MCF 10A (cell line): ENCODE data around the gene RALGPS1. TPM values are rescaled to one million over a fixed set of nuclear protein-coding genes. Genes with fewer than 3 reads are reported as not detected.

ENCODE experiments used
- BruUV-seq: library from RNA; stranded (reverse); fragments of 400-500 nt; replicated peaks from 2 replicates; lab custom pipeline; 2021; lab: Mats Ljungman, UMichigan
- CTCF ChIA-PET: fragments of 300-600 bp; sonication (Branson Sonifier 250); formaldehyde crosslinking; extraction: SDS; loops from one replicate; lab custom pipeline; 2021; ENCODE audit warnings: antibody characterized with exemption, inconsistent platforms; lab: Yijun Ruan, JAX
- POLR2A ChIA-PET: fragments of 300-600, 350-650 bp; sonication (Branson Sonifier 250); formaldehyde crosslinking; extraction: SDS; loops from one replicate; lab custom pipeline; 2020; ENCODE audit warnings: antibody characterized with exemption, inconsistent platforms; lab: Yijun Ruan, JAX
- DNase-seq: peaks from one replicate; pipeline ENCODE4 v3.0.0-alpha.2; 2018; ENCODE audit not compliant: unreplicated experiment
- H3K27ac Mint-ChIP-seq: one replicate; pipeline ENCODE4 v1.8.0; 2022; ENCODE audit warnings: mild to moderate bottlenecking, low read depth, mixed read lengths; ENCODE audit not compliant: unreplicated experiment
- H3K27me3 Mint-ChIP-seq: one replicate; pipeline ENCODE4 v1.8.0; 2022; ENCODE audit warnings: mixed read lengths; ENCODE audit not compliant: insufficient read depth, unreplicated experiment
- H3K36me3 Mint-ChIP-seq: one replicate; pipeline ENCODE4 v1.8.0; 2022; ENCODE audit warnings: mild to moderate bottlenecking, moderate library complexity, mixed read lengths; ENCODE audit not compliant: insufficient read depth, unreplicated experiment
- H3K4me1 Mint-ChIP-seq: one replicate; pipeline ENCODE4 v1.8.0; 2022; ENCODE audit warnings: mixed read lengths; ENCODE audit not compliant: insufficient read depth, unreplicated experiment
- H3K4me3 Mint-ChIP-seq: one replicate; pipeline ENCODE4 v1.8.0; 2022; ENCODE audit warnings: mild to moderate bottlenecking, moderate library complexity, mixed read lengths; ENCODE audit not compliant: unreplicated experiment
- H3K9me3 Mint-ChIP-seq: one replicate; pipeline ENCODE4 v1.8.0; 2022; ENCODE audit warnings: mixed read lengths; ENCODE audit not compliant: unreplicated experiment
- intact Hi-C: fragments of 100-400 bp; cut with micrococcal nuclease; formaldehyde crosslinking; loops from 2 replicates; pipeline ENCODE4 v1.14.1; 2022
- total RNA-seq: library from RNA; stranded (reverse); gene quantifications from 2 replicates; pipeline ENCODE4 v1.2.3, GENCODE V29; 2022
- TF ChIP-seq, protein P1 (sequence below): fragments of 200-600 bp; IDR thresholded peaks from one replicate; pipeline ENCODE4 v1.8.0; 2022; ENCODE audit warnings: antibody characterized with exemption, mild to moderate bottlenecking; ENCODE audit not compliant: unreplicated experiment

Gene RALGPS1
- total RNA-seq, 1 experiment from 2014 or later = 2.4 TPM

DNA sequence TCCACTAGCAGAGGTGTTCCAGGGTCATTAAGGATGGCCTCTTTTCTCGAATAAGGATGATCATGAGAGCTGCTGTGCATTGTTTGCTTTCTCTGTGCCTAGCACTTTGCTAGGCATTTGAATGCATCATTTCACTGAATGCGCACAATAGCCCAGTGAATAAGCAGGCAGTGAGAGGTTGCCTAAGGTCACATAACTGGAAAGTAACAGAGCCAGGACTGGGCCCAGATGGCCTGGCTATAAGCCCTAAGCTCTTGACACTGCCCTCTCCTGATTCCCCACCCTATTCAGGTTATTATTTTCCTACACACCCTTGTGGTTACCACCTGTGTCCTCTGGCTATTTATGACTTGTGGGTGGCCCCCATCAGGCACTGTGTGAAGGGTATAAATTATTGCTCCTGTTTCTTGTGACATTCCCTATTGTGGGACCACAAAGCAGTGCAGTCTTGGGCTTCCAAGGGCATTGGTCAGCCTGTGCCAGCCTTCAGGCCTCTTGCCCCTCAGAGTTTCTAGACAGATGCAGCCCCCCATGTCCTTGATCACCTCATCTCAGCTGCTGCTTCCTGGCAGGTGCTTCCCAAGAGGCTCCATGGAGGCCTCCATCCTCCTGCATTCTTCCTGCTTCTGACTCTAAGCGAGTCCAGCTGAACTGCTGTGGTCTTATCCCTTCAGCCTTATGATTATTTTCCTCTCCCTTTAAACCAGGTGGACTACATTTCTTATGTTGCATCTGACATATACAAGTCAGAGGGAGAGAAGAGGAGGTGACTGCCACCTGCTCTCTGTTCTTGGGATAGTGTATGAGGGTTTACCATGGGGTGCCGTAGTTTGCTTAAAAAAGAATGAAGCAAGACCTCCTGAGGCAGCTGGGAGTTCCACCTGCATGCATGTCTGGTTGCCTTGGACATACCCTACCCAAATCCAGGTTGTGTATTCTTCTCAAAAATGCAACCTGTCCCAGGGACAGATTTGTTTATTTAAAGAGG is 160.3 kb downstream of the RALGPS1 start:
- H3K9me3 Mint-ChIP-seq = peaks cover 5% of the 10 kb centered on the region
- TF ChIP-seq, protein P1, sequence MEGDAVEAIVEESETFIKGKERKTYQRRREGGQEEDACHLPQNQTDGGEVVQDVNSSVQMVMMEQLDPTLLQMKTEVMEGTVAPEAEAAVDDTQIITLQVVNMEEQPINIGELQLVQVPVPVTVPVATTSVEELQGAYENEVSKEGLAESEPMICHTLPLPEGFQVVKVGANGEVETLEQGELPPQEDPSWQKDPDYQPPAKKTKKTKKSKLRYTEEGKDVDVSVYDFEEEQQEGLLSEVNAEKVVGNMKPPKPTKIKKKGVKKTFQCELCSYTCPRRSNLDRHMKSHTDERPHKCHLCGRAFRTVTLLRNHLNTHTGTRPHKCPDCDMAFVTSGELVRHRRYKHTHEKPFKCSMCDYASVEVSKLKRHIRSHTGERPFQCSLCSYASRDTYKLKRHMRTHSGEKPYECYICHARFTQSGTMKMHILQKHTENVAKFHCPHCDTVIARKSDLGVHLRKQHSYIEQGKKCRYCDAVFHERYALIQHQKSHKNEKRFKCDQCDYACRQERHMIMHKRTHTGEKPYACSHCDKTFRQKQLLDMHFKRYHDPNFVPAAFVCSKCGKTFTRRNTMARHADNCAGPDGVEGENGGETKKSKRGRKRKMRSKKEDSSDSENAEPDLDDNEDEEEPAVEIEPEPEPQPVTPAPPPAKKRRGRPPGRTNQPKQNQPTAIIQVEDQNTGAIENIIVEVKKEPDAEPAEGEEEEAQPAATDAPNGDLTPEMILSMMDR = no peak
- no peak overlapping the region for H3K4me3 Mint-ChIP-seq
- no TSS peak for BruUV-seq
- no peaks in the 10 kb centered on the region for H3K27me3 Mint-ChIP-seq
- intact Hi-C loops = no loop called here
- H3K4me1 Mint-ChIP-seq = no peaks in the 10 kb centered on the region
- no peaks in the 10 kb centered on the region for H3K36me3 Mint-ChIP-seq
- ChIA-PET CTCF (interaction anchor here (1.0 kb wide), 1 partner anchor 26 kb away, joined by 3 read pairs; no protein-coding TSS in a partner anchor), POLR2A (interaction anchor here (1.1 kb wide), 1 partner anchor 13 kb away, joined by 5 read pairs; no protein-coding TSS in a partner anchor)
- no peak overlapping the region for H3K27ac Mint-ChIP-seq
- no peak for DNase-seq

DNA sequence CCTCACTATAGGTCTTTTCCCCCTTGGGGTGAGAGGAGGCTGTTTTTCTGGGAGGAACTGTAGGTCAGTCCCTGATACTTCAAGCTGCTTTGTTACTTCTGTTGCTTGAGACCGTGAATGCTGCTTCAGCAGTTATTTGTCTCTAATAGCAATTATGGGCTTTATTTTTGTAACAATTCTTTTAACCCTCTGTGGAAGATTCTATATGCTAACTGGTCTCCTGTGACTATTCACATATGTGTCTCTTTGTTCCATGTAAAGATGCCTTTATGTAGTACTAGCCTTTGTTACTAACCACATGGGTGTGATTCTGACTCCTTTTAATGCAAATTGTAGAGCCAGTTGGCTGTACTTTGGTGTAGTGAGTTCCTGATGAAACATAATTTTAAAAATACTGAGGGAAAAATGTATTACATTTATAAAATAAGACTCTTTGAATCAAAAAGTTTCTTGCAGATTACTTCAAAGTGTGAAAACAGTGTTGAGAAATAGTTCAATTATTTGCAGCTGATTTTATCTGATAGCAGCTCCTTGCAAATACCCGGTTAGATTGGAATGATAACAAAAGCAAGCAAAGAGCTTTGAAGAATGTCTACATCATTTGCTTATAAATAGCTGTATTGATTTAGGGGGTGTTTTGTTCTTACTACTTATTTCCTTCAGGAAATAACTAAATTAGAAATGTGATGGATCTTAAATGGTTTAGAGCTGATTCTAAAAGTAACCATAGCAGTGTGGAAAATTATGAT is 161.2 kb downstream of the RALGPS1 start:
- TF ChIP-seq, protein P1 = no peak
- BruUV-seq = no TSS peak
- H3K27me3 Mint-ChIP-seq = no peaks in the 10 kb centered on the region
- H3K9me3 Mint-ChIP-seq = peaks cover 5% of the 10 kb centered on the region
- H3K4me3 Mint-ChIP-seq = no peak overlapping the region
- intact Hi-C loops = no loop called here
- ChIA-PET POLR2A (interaction anchor here (1.1 kb wide), 1 partner anchor 14 kb away, joined by 5 read pairs; no protein-coding TSS in a partner anchor), CTCF (no interaction called here)
- H3K27ac Mint-ChIP-seq = no peak overlapping the region
- H3K36me3 Mint-ChIP-seq = no peaks in the 10 kb centered on the region
- no peaks in the 10 kb centered on the region for H3K4me1 Mint-ChIP-seq
- DNase-seq = no peak

DNA sequence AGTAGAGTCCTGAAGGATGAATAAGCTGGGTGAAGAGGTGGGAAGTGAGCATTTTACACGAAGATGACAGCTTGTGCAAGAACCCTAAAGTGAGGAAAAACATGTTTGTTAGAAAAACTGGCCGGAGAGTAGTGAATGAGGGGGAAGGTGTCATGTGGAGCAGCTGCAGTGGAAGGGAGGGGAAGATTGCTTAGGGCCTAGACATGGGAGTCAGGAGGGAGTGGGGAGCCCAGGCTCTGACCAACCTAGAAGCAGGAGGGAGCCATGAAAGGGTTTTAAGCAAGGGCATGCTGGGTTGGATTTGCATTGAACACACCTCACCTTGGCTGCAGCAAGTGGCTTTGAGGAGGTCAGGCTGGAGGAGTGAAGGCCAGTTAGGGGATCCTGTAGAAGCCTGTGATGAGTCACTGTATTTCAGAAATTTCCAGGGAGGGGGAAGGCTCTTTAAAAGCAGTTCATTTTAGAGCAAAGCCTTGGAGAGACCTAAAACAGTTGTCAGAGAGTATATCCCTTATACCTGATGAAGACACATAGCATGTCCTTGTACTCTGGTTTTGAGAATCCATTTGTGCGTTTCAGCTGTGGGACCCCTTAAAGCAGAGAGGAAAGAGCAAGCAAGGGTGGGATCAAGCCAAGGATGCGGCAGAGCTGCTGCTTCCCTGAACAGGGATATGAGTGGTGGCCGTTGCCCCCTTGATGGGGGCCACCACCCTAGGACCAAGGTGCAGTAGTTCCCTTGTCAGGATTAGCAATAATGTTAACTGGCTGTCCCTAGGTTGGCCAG is 162.5 kb downstream of the RALGPS1 start:
- no peak overlapping the region for H3K4me3 Mint-ChIP-seq
- H3K4me1 Mint-ChIP-seq = no peaks in the 10 kb centered on the region
- H3K27me3 Mint-ChIP-seq = no peaks in the 10 kb centered on the region

More for the DNA sequence above, 162.5 kb downstream of the RALGPS1 start:
- peak; percentile 4 for DNase-seq
- Mint-ChIP-seq H3K9me3 (no peaks in the 10 kb centered on the region), H3K27ac (no peak overlapping the region), H3K36me3 (no peaks in the 10 kb centered on the region)
- intact Hi-C loops = no loop called here
- no TSS peak for BruUV-seq
- TF ChIP-seq, protein P1 = no peak
- ChIA-PET POLR2A (no interaction called here), CTCF (interaction anchor here (0.6 to 0.7 kb wide), 2 partner anchors 35 to 1971 kb away, joined by 3 to 5 read pairs; no protein-coding TSS in a partner anchor)
